MCF 10A (cell line): ENCODE measurements around the gene CYP11A1. TPM values are rescaled to one million over a fixed set of nuclear protein-coding genes. Genes with fewer than 3 reads are reported as not detected.

ENCODE experiments used
- BruUV-seq: library from RNA; stranded (reverse); fragments of 400-500 nt; replicated peaks from 2 replicates; lab custom pipeline; 2021; lab: Mats Ljungman, UMichigan
- CTCF ChIA-PET: fragments of 300-600 bp; sonication (Branson Sonifier 250); formaldehyde crosslinking; extraction: SDS; loops from one replicate; lab custom pipeline; 2021; ENCODE audit warnings: antibody characterized with exemption, inconsistent platforms; lab: Yijun Ruan, JAX
- POLR2A ChIA-PET: fragments of 300-600, 350-650 bp; sonication (Branson Sonifier 250); formaldehyde crosslinking; extraction: SDS; loops from one replicate; lab custom pipeline; 2020; ENCODE audit warnings: antibody characterized with exemption, inconsistent platforms; lab: Yijun Ruan, JAX
- DNase-seq: peaks from one replicate; pipeline ENCODE4 v3.0.0-alpha.2; 2018; ENCODE audit not compliant: unreplicated experiment
- H3K27ac Mint-ChIP-seq: one replicate; pipeline ENCODE4 v1.8.0; 2022; ENCODE audit warnings: mild to moderate bottlenecking, low read depth, mixed read lengths; ENCODE audit not compliant: unreplicated experiment
- H3K27me3 Mint-ChIP-seq: one replicate; pipeline ENCODE4 v1.8.0; 2022; ENCODE audit warnings: mixed read lengths; ENCODE audit not compliant: insufficient read depth, unreplicated experiment
- H3K36me3 Mint-ChIP-seq: one replicate; pipeline ENCODE4 v1.8.0; 2022; ENCODE audit warnings: mild to moderate bottlenecking, moderate library complexity, mixed read lengths; ENCODE audit not compliant: insufficient read depth, unreplicated experiment
- H3K4me1 Mint-ChIP-seq: one replicate; pipeline ENCODE4 v1.8.0; 2022; ENCODE audit warnings: mixed read lengths; ENCODE audit not compliant: insufficient read depth, unreplicated experiment
- H3K4me3 Mint-ChIP-seq: one replicate; pipeline ENCODE4 v1.8.0; 2022; ENCODE audit warnings: mild to moderate bottlenecking, moderate library complexity, mixed read lengths; ENCODE audit not compliant: unreplicated experiment
- H3K9me3 Mint-ChIP-seq: one replicate; pipeline ENCODE4 v1.8.0; 2022; ENCODE audit warnings: mixed read lengths; ENCODE audit not compliant: unreplicated experiment
- CTCF ChIP-seq: fragments of 200-600 bp; IDR thresholded peaks from one replicate; pipeline ENCODE4 v1.8.0; 2022; ENCODE audit warnings: antibody characterized with exemption, mild to moderate bottlenecking; ENCODE audit not compliant: unreplicated experiment
- intact Hi-C: fragments of 100-400 bp; cut with micrococcal nuclease; formaldehyde crosslinking; loops from 2 replicates; pipeline ENCODE4 v1.14.1; 2022
- total RNA-seq: library from RNA; stranded (reverse); gene quantifications from 2 replicates; pipeline ENCODE4 v1.2.3, GENCODE V29; 2022

Gene CYP11A1
- total RNA-seq, 1 experiment from 2014 or later, result not detected

- Mint-ChIP-seq H3K9me3 (no peaks in the 10 kb centered on the region), H3K27me3 (peaks cover 84% of the 10 kb centered on the region), H3K36me3 (no peaks in the 10 kb centered on the region), H3K4me3 (no peak overlapping the region), H3K4me1 (peaks cover 5% of the 10 kb centered on the region), H3K27ac (no peak overlapping the region)
- no peak for DNase-seq
- TF ChIP-seq CTCF, result no peak
- intact Hi-C loops, result loop anchor here (1.0 kb wide), 2 partner anchors 125 to 177 kb away; no protein-coding TSS in a partner anchor
- ChIA-PET POLR2A (no interaction called here), CTCF (interaction anchor here (0.6 to 3.1 kb wide), 10 partner anchors 16 to 330 kb away, joined by 3 to 16 read pairs (median 5); no protein-coding TSS in a partner anchor)
- BruUV-seq, result no TSS peak
Observed at GRCh38 chr15:74303741-74304309, 63.6 kb downstream of the CYP11A1 start.

- ChIA-PET CTCF (interaction anchor here (0.5 to 3.1 kb wide), 11 partner anchors 19 to 329 kb away, joined by 3 to 16 read pairs (median 4); no protein-coding TSS in a partner anchor), POLR2A (no interaction called here)
- H3K4me1 Mint-ChIP-seq, result peaks cover 5% of the 10 kb centered on the region
- BruUV-seq, result no TSS peak
- no peak overlapping the region for H3K27ac Mint-ChIP-seq
- H3K27me3 Mint-ChIP-seq, result peaks cover 83% of the 10 kb centered on the region
- no peak overlapping the region for H3K4me3 Mint-ChIP-seq
- H3K9me3 Mint-ChIP-seq, result no peaks in the 10 kb centered on the region
- TF ChIP-seq CTCF, result peak; percentile 69
- intact Hi-C loops, result loop anchor here (1.0 kb wide), 2 partner anchors 124 to 176 kb away; no protein-coding TSS in a partner anchor
- peak; percentile 54 for DNase-seq
- no peaks in the 10 kb centered on the region for H3K36me3 Mint-ChIP-seq
Observed at GRCh38 chr15:74302821-74303359, 64.6 kb downstream of the CYP11A1 start.

- H3K27ac Mint-ChIP-seq, result no peak overlapping the region
- ChIA-PET POLR2A (interaction anchor here (0.6 kb wide), 1 partner anchor 176 kb away, joined by 4 read pairs; no protein-coding TSS in a partner anchor), CTCF (interaction anchor here (0.5 to 1.5 kb wide), 8 partner anchors 8 to 328 kb away, joined by 3 to 5 read pairs (median 3); no protein-coding TSS in a partner anchor)
- no peak overlapping the region for H3K4me3 Mint-ChIP-seq
- BruUV-seq, result no TSS peak
- H3K36me3 Mint-ChIP-seq, result no peaks in the 10 kb centered on the region
- DNase-seq, result no peak
- H3K9me3 Mint-ChIP-seq, result no peaks in the 10 kb centered on the region
- H3K27me3 Mint-ChIP-seq, result peaks cover 85% of the 10 kb centered on the region
- peaks cover 5% of the 10 kb centered on the region for H3K4me1 Mint-ChIP-seq
- intact Hi-C loops, result no loop called here
- TF ChIP-seq CTCF, result no peak
Observed at GRCh38 chr15:74301583-74302361, 65.7 kb downstream of the CYP11A1 start.
